Spleen (tissue), 11 donors: ENCODE measurements around the gene CNPY1. TPM values are rescaled to one million over a fixed set of nuclear protein-coding genes. Genes with fewer than 3 reads are reported as not detected.

Experiments
- DNase-seq: peaks from one replicate; pipeline ENCODE4 v3.0.0-alpha.2; 2020
- H3K27ac ChIP-seq, 8 donors: fragments of 200-600 bp; sonication (generic) in 7 of 8; 1 replicate in 4 of 8; 2 replicates in 4 of 8; pipeline versions ENCODE4 v1.5.0 to v1.8.0; 2016 to 2021; ENCODE audit warnings: inconsistent platforms in 4 of 8, mild to moderate bottlenecking in 4 of 8, moderate library complexity in 1 of 8
- H3K27me3 ChIP-seq, 7 donors: fragments of 200-600 bp; sonication (generic) in 6 of 7; replicated peaks in 1 of 7; 1 replicate in 4 of 7; 2 replicates in 3 of 7; pipeline versions ENCODE4 v1.5.0 to v1.8.0; 2016 to 2021; ENCODE audit warnings: inconsistent platforms in 3 of 7, mild to moderate bottlenecking in 1 of 7
- H3K36me3 ChIP-seq, 6 donors: fragments of 200-600 bp; sonication (generic) in 5 of 6; 1 replicate in 4 of 6; 2 replicates in 2 of 6; pipeline versions ENCODE4 v1.5.0 to v1.8.0; 2016 to 2021; ENCODE audit warnings: inconsistent platforms in 2 of 6
- H3K4me1 ChIP-seq, 6 donors: fragments of 200-600 bp; sonication (generic) in 5 of 6; 1 replicate in 3 of 6; 2 replicates in 3 of 6; pipeline versions ENCODE4 v1.5.0 to v1.8.0; 2016 to 2021; ENCODE audit warnings: inconsistent platforms in 3 of 6
- H3K4me3 ChIP-seq, 8 donors: fragments of 200-600 bp; sonication (generic) in 7 of 8; 1 replicate in 4 of 8; 2 replicates in 4 of 8; pipeline versions ENCODE4 v1.5.0 to v1.8.0; 2016 to 2021; ENCODE audit warnings: inconsistent platforms in 4 of 8, mild to moderate bottlenecking in 4 of 8, moderate library complexity in 2 of 8
- H3K9me3 ChIP-seq, 8 donors: fragments of 200-600 bp; sonication (generic) in 7 of 8; 1 replicate in 4 of 8; 2 replicates in 4 of 8; pipeline versions ENCODE4 v1.5.0 to v1.8.0; 2016 to 2021; ENCODE audit warnings: inconsistent platforms in 4 of 8
- CTCF ChIP-seq, 11 experiments: fragments of 200-600 bp in 7 of 11; fragments of 450-650 bp in 4 of 11; sonication (generic) in 4 of 11; IDR thresholded peaks in 8 of 11; conservative IDR thresholded peaks in 3 of 11; 1 replicate in 7 of 11; 2 replicates in 4 of 11; pipeline versions ENCODE4 v1.4.0 to v1.8.0; 2016 to 2021; ENCODE audit warnings: antibody characterized with exemption in 11 of 11, inconsistent platforms in 4 of 11, mild to moderate bottlenecking in 1 of 11
- POLR2A ChIP-seq, 3 donors: fragments of 450-650 bp; IDR thresholded peaks; one replicate each; pipeline ENCODE4 v1.5.1; 2017; ENCODE audit warnings: antibody characterized with exemption in 3 of 3, mild to moderate bottlenecking in 1 of 3
- POLR2AphosphoS5 ChIP-seq, 3 donors: sonication (generic); formaldehyde crosslinking; IDR thresholded peaks; one replicate each; pipeline ENCODE4 v1.5.1; 2017; ENCODE audit warnings: antibody characterized with exemption in 3 of 3
- WGBS, 5 donors: extraction: QIAGEN DNeasy Blood & Tissue Kit in 3 of 5; methylation state at CpG; one replicate each; pipeline versions ENCODE4 v1.1.5 to v1.1.7; 2013 to 2018; 5-methylcytosine and 5-hydroxymethylcytosine counted together
- intact Hi-C: fragments of 100-400 bp; cut with DNase I; formaldehyde crosslinking; loops from one replicate; pipeline ENCODE4 v1.15.0; 2023; ENCODE audit warnings: low total_unique reads
- polyA plus RNA-seq, 3 donors: library from polyadenylated mRNA; stranded (reverse); fragments of 200-250 nt; gene quantifications; one replicate each; pipeline ENCODE4 v1.2.1, GENCODE V29; 2013
- total RNA-seq, 7 donors: library from RNA; depleted of rRNA in 3 of 7; stranded (reverse); fragments of >200 nt in 3 of 7; fragmentation: NEBNext Ultra II Directional in 4 of 7; extraction: Animal tissue kit (Norgen Biotek cat#: 25700) in 4 of 7; gene quantifications; one replicate each; pipeline versions ENCODE4 v1.1.0 to v1.2.1, GENCODE V29; 2016 to 2021
- donor health status: healthy with polysubstance abuse.
- donor health status: DM: no; HTN: no; CAD: no; lungs with moderate emphysema.
- donor health status: DM: no; HTN: no; CAD: no.
- donor health status: Bipolar disorder and iron deficiency.
- donor health status: healthy.
- donor health status: DM: no; HTN: no; CAD: no.
- donor health status: DM: yes; HTN: yes; CAD: no.

The CNPY1 gene
- total and polyA plus RNA-seq, 10 donors: not detected

GRCh38 chr7:155549226-155549625, 2.9 kb upstream of the CNPY1 start:
- H3K36me3 ChIP-seq: no peaks in the 10 kb centered on the region
- H3K4me3 ChIP-seq: no peak overlapping the region
- WGBS, 5 donors: 80 to 92% (median 87%) methylated on average over 10 of the region's 10 CpGs
- intact Hi-C loops: no loop called here
- peaks cover 0 to 4% (median 0%) of the 10 kb centered on the region in 8 donors for H3K9me3 ChIP-seq
- no peak overlapping the region for H3K27ac ChIP-seq
- peaks cover 0 to 37% (median 0%) of the 10 kb centered on the region in 7 donors for H3K27me3 ChIP-seq
- TF ChIP-seq POLR2AphosphoS5 (IDR thresholded peaks at IDR 0.05): no peak
- TF ChIP-seq POLR2A (IDR thresholded peaks at IDR 0.05): no peak
- no peak for DNase-seq
- H3K4me1 ChIP-seq: no peaks in the 10 kb centered on the region

- H3K4me1 ChIP-seq: no peaks in the 10 kb centered on the region
- no peak overlapping the region for H3K27ac ChIP-seq
- H3K9me3 ChIP-seq: no peaks in the 10 kb centered on the region
- intact Hi-C loops: no loop called here
- TF ChIP-seq POLR2AphosphoS5 (IDR thresholded peaks at IDR 0.05): no peak
- no peak for TF ChIP-seq POLR2A (IDR thresholded peaks at IDR 0.05)
- no peak for TF ChIP-seq CTCF (IDR thresholded peaks at IDR 0.05 in 8 of 11, conservative IDR thresholded peaks at IDR 0.05 in 3 of 11)
- H3K36me3 ChIP-seq: no peaks in the 10 kb centered on the region
- H3K4me3 ChIP-seq: no peak overlapping the region
- WGBS, 5 donors: 81 to 90% (median 85%) methylated on average over 9 to 12 of the region's 12 CpGs
- no peak for DNase-seq
- peaks cover 0 to 40% (median 0%) of the 10 kb centered on the region in 7 donors for H3K27me3 ChIP-seq
Observed at GRCh38 chr7:155547161-155547791, 917 bp upstream of the CNPY1 start.

- intact Hi-C loops: no loop called here
- no peak for DNase-seq
- Histone ChIP-seq H3K27me3 (peaks cover 0 to 54% (median 0%) of the 10 kb centered on the region in 7 donors), H3K4me1 (no peaks in the 10 kb centered on the region), H3K4me3 (no peak overlapping the region), H3K36me3 (no peaks in the 10 kb centered on the region), H3K9me3 (no peaks in the 10 kb centered on the region), H3K27ac (no peak overlapping the region)
- TF ChIP-seq CTCF (IDR thresholded peaks at IDR 0.05 in 8 of 11, conservative IDR thresholded peaks at IDR 0.05 in 3 of 11) (no peak), POLR2A (IDR thresholded peaks at IDR 0.05) (no peak), POLR2AphosphoS5 (IDR thresholded peaks at IDR 0.05) (no peak)
- 71 to 84% (median 73%) methylated on average over 9 of the region's 9 CpGs for WGBS, 5 donors
Observed at GRCh38 chr7:155545348-155545747, 1.0 kb downstream of the CNPY1 start.

GRCh38 chr7:155544485-155544884, 1.9 kb downstream of the CNPY1 start:
- DNase-seq: no peak
- Histone ChIP-seq H3K4me3 (no peak overlapping the region), H3K27me3 (peaks cover 0 to 61% (median 0%) of the 10 kb centered on the region in 7 donors), H3K9me3 (no peaks in the 10 kb centered on the region), H3K36me3 (no peaks in the 10 kb centered on the region), H3K27ac (no peak overlapping the region), H3K4me1 (no peaks in the 10 kb centered on the region)
- WGBS, 5 donors: 79 to 100% (median 85%) methylated on average over 1 to 7 of the region's 7 CpGs
- intact Hi-C loops: no loop called here
- TF ChIP-seq POLR2A (IDR thresholded peaks at IDR 0.05): no peak
- no peak for TF ChIP-seq POLR2AphosphoS5 (IDR thresholded peaks at IDR 0.05)
- TF ChIP-seq CTCF (IDR thresholded peaks at IDR 0.05 in 8 of 11, conservative IDR thresholded peaks at IDR 0.05 in 3 of 11): no peak
